Measurements from ENCODE around the gene CNP.
"Not testable (repeated sequence)": the region's sequence is repeated elsewhere in the genome, so short reads cannot be mapped to it uniquely, and the experiment has no call there.

Gene CNP

DNA sequence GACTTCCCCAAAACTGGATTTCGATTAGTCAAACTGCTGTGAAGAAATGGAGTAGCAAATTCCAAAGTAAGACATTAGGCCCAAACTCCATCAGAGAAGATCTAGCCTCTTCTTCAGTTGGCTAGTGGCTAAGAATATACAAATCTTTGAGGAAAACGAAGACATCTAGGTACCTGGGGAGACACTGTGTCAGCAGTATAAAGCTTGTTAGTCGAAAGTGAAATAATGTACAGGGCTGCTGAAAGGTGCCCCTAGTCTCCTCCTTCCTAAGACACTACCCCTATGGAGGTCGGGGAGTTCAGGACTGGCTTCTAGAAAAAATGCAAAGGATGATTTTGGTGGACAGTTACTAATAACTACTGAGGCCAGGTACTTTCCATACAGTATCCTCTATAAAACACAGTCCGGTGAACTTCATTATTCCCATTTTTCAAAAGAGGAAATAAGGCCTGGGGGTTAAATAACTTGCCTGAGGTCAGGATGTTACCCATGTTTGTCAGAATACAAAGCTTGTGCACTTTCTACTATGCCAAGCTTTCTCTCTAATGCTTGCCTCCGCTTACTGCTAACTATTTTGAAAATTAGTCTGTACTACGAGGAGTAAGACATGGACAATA is 35.7 kb downstream of the CNP start:
- Histone ChIP-seq H3K27ac (ENCODE audit: insufficient read depth, low read depth, low read length, poor library complexity, severe bottlenecking) (no peak overlapping the region), H3K4me3 (ENCODE audit: insufficient read depth, low read depth, low read length) (no peak overlapping the region), H3K4me1 (ENCODE audit: control insufficient read depth, insufficient read depth, low read length) (no peaks in the 10 kb centered on the region), H3K27me3 (ENCODE audit: control insufficient read depth, insufficient read depth, low read length, poor library complexity, severe bottlenecking) (no peaks in the 10 kb centered on the region), H3K36me3 (ENCODE audit: control insufficient read depth, insufficient read depth, low read length) (peaks cover 22% of the 10 kb centered on the region), H3K9me3 (ENCODE audit: control insufficient read depth, low read length) (no peaks in the 10 kb centered on the region)
- 98% methylated on average over 6 of the region's 7 CpGs for WGBS, 2 experiments

GRCh38 chr17:42002792-42003301 is 36.3 kb downstream of the CNP start:
- peaks cover 18% of the 10 kb centered on the region for H3K36me3 ChIP-seq (ENCODE audit: control insufficient read depth, insufficient read depth, low read length)
- H3K27ac ChIP-seq (ENCODE audit: insufficient read depth, low read depth, low read length, poor library complexity, severe bottlenecking), result no peak overlapping the region
- no peaks in the 10 kb centered on the region for H3K4me1 ChIP-seq (ENCODE audit: control insufficient read depth, insufficient read depth, low read length)
- WGBS, 2 experiments, result 92 to 95% methylated on average over 3 of the region's 3 CpGs
- H3K4me3 ChIP-seq (ENCODE audit: insufficient read depth, low read depth, low read length), result no peak overlapping the region
- no peaks in the 10 kb centered on the region for H3K27me3 ChIP-seq (ENCODE audit: control insufficient read depth, insufficient read depth, low read length, poor library complexity, severe bottlenecking)
- H3K9me3 ChIP-seq (ENCODE audit: control insufficient read depth, low read length), result no peaks in the 10 kb centered on the region

DNA sequence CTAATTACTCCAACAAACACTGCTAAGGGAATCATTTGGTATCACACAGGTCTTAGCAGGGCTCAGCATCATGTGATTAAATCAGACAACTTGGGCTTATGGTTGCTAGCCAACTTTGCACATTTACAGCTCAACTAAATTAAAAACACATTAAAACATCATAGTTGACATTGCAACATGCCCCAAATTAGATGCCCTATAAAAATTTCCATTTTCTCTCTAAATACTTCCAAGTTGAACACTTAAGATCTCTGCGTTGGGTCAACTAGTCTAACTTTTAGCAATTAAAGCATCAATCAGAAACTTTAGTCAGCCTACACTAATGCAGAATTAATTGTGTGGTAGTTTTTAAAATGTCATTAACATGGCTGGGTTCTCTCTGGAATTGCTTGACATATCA is 38.6 kb downstream of the CNP start:
- WGBS, 2 experiments, result 100% methylated on average over 1 of the region's 1 CpG
- no peak overlapping the region for H3K4me3 ChIP-seq (ENCODE audit: insufficient read depth, low read depth, low read length)
- H3K9me3 ChIP-seq (ENCODE audit: control insufficient read depth, low read length), result no peaks in the 10 kb centered on the region
- H3K36me3 ChIP-seq (ENCODE audit: control insufficient read depth, insufficient read depth, low read length), result peaks cover 9% of the 10 kb centered on the region
- H3K27me3 ChIP-seq (ENCODE audit: control insufficient read depth, insufficient read depth, low read length, poor library complexity, severe bottlenecking), result no peaks in the 10 kb centered on the region
- H3K4me1 ChIP-seq (ENCODE audit: control insufficient read depth, insufficient read depth, low read length), result no peaks in the 10 kb centered on the region
- H3K27ac ChIP-seq (ENCODE audit: insufficient read depth, low read depth, low read length, poor library complexity, severe bottlenecking), result no peak overlapping the region

GRCh38 chr17:42009170-42009569 is 42.6 kb downstream of the CNP start:
- 85 to 90% methylated on average over 3 to 4 of the region's 4 CpGs for WGBS, 2 experiments
- H3K4me1 ChIP-seq (ENCODE audit: control insufficient read depth, insufficient read depth, low read length), result no peaks in the 10 kb centered on the region
- H3K36me3 ChIP-seq (ENCODE audit: control insufficient read depth, insufficient read depth, low read length), result no peaks in the 10 kb centered on the region
- H3K27me3 ChIP-seq (ENCODE audit: control insufficient read depth, insufficient read depth, low read length, poor library complexity, severe bottlenecking), result no peaks in the 10 kb centered on the region
- no peak overlapping the region for H3K27ac ChIP-seq (ENCODE audit: insufficient read depth, low read depth, low read length, poor library complexity, severe bottlenecking)
- H3K9me3 ChIP-seq (ENCODE audit: control insufficient read depth, low read length), result no peaks in the 10 kb centered on the region
- H3K4me3 ChIP-seq (ENCODE audit: insufficient read depth, low read depth, low read length), result no peak overlapping the region

DNA sequence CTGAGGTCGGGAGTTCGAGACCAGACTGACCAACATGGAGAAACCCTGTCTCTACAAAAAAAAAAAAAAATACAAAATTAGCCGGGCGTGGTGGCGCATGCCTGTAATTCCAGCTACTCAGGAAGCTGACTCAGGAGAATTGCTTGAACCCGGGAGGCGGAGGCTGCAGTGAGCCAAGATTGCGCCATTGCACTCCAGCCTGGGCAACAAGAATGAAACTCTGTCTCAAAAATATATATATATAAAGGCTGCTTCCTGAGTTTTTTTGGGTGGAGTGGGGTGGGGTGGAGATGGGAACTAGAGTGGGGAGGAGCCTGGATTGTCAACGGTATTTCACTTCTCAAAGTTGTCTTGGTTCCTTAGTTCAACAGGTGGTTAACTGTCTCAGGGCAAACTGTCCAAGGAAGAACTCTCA is 43.7 kb downstream of the CNP start:
- not testable (repeated sequence) for H3K27ac ChIP-seq (ENCODE audit: insufficient read depth, low read depth, low read length, poor library complexity, severe bottlenecking); H3K4me1 ChIP-seq (ENCODE audit: control insufficient read depth, insufficient read depth, low read length); H3K9me3 ChIP-seq (ENCODE audit: control insufficient read depth, low read length); H3K36me3 ChIP-seq (ENCODE audit: control insufficient read depth, insufficient read depth, low read length); H3K4me3 ChIP-seq (ENCODE audit: insufficient read depth, low read depth, low read length); H3K27me3 ChIP-seq (ENCODE audit: control insufficient read depth, insufficient read depth, low read length, poor library complexity, severe bottlenecking)
- 92 to 93% methylated on average over 9 of the region's 9 CpGs for WGBS, 2 experiments

GRCh38 chr17:42010898-42011516 is 44.4 kb downstream of the CNP start:
- 94 to 96% methylated on average over 3 of the region's 3 CpGs for WGBS, 2 experiments
- Histone ChIP-seq H3K9me3 (ENCODE audit: control insufficient read depth, low read length) (no peaks in the 10 kb centered on the region), H3K36me3 (ENCODE audit: control insufficient read depth, insufficient read depth, low read length) (no peaks in the 10 kb centered on the region), H3K27ac (ENCODE audit: insufficient read depth, low read depth, low read length, poor library complexity, severe bottlenecking) (no peak overlapping the region), H3K4me1 (ENCODE audit: control insufficient read depth, insufficient read depth, low read length) (peaks cover 4% of the 10 kb centered on the region), H3K4me3 (ENCODE audit: insufficient read depth, low read depth, low read length) (no peak overlapping the region), H3K27me3 (ENCODE audit: control insufficient read depth, insufficient read depth, low read length, poor library complexity, severe bottlenecking) (no peaks in the 10 kb centered on the region)

- WGBS, 2 experiments, result 51 to 59% methylated on average over 4 of the region's 4 CpGs
Observed at GRCh38 chr17:42012363-42012762, 45.8 kb downstream of the CNP start.

DNA sequence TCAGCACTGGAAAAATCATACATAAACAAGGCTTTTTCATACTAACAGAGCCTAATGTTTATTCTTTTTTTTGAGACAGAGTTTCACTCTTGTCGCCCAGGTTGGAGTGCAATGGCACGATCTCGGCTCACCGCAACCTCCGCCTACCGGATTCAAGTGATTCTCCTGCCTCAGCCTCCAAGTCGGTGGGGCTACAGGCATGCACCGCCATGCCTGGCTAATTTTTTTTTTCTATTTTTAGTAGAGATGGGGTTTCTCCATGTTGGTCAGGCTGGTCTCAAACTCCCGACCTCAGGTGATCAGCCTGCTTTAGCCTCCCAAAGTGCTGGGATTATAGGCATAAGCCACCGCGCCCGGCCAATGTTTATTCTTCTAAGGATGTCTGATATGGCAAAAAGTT is 47.1 kb downstream of the CNP start:
- WGBS, 2 experiments, result 94 to 98% methylated on average over 12 of the region's 12 CpGs
- H3K27me3 ChIP-seq (ENCODE audit: control insufficient read depth, insufficient read depth, low read length, poor library complexity, severe bottlenecking); H3K27ac ChIP-seq (ENCODE audit: insufficient read depth, low read depth, low read length, poor library complexity, severe bottlenecking); H3K4me1 ChIP-seq (ENCODE audit: control insufficient read depth, insufficient read depth, low read length); H3K4me3 ChIP-seq (ENCODE audit: insufficient read depth, low read depth, low read length); H3K9me3 ChIP-seq (ENCODE audit: control insufficient read depth, low read length); H3K36me3 ChIP-seq (ENCODE audit: control insufficient read depth, insufficient read depth, low read length): not testable (repeated sequence)

More at GRCh38 chr17:42012363-42012762, 45.8 kb downstream of the CNP start:
- H3K4me1 ChIP-seq (ENCODE audit: control insufficient read depth, insufficient read depth, low read length); H3K27me3 ChIP-seq (ENCODE audit: control insufficient read depth, insufficient read depth, low read length, poor library complexity, severe bottlenecking); H3K4me3 ChIP-seq (ENCODE audit: insufficient read depth, low read depth, low read length); H3K27ac ChIP-seq (ENCODE audit: insufficient read depth, low read depth, low read length, poor library complexity, severe bottlenecking); H3K9me3 ChIP-seq (ENCODE audit: control insufficient read depth, low read length); H3K36me3 ChIP-seq (ENCODE audit: control insufficient read depth, insufficient read depth, low read length): not testable (repeated sequence)

GRCh38 chr17:42016411-42016831 is 49.8 kb downstream of the CNP start:
- Histone ChIP-seq H3K9me3 (ENCODE audit: control insufficient read depth, low read length) (no peaks in the 10 kb centered on the region), H3K27me3 (ENCODE audit: control insufficient read depth, insufficient read depth, low read length, poor library complexity, severe bottlenecking) (no peaks in the 10 kb centered on the region), H3K27ac (ENCODE audit: insufficient read depth, low read depth, low read length, poor library complexity, severe bottlenecking) (peak overlapping the region; percentile 90)

DNA sequence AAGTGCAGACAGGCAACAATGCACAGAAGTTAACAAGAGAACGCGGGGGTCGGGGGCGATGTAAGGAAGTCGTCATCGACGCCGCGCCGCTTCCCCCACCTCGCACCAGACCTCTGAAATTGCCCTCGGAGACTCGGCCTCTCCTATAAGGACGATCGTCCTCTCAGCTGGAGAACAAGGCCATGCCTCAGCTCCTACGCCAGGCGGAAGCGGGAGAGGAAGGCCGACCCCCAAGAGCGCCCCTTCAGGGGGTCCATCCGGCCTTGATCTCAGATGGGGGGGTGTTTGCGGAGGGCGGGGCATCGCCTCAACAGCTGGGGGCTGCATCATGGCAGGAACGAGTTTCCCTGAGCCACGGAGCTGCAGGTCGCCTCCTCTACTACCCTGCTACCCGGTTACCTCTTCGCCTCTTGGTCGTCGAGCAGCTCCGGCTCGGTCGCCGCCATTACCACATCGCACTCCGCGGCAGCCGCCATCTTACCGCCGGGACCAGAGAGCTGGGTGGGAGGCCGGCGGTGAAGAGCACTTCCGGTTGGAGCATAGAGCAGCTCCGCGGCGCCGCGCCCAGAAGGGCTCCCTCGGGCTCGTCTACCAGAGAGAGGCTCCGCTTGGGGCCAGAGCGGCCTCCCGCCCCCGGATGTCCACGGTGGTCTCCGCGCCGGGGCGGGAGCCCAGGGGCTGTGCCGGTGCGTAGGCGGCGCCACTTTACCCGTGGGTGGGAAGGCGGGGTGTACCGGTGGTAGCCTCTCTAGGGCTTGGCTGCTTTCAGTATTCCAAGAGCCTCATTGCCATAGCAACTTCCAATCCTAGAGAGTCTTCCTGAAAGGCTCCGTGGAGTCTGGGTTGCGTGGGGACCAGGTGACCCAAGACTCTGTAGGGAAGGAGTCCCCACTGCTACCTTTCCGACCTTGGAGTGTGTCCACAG is 50.6 kb downstream of the CNP start, which contains the start of gene DNAJC7:
TSS of gene DNAJC7 (minus strand) at position 499 of the 925 bp plus-strand sequence. CDS start at position 476, 23 bp downstream.
- Histone ChIP-seq H3K4me1 (ENCODE audit: control insufficient read depth, insufficient read depth, low read length) (peaks cover 17% of the 10 kb centered on the region), H3K27me3 (ENCODE audit: control insufficient read depth, insufficient read depth, low read length, poor library complexity, severe bottlenecking) (no peaks in the 10 kb centered on the region), H3K9me3 (ENCODE audit: control insufficient read depth, low read length) (no peaks in the 10 kb centered on the region), H3K4me3 (ENCODE audit: insufficient read depth, low read depth, low read length) (peak within 1 kb of the TSS; percentile 100), H3K36me3 (ENCODE audit: control insufficient read depth, insufficient read depth, low read length) (no peaks in the 10 kb centered on the region), H3K27ac (ENCODE audit: insufficient read depth, low read depth, low read length, poor library complexity, severe bottlenecking) (peak within 1 kb of the TSS; percentile 90)
- 0% methylated on average over 70 of the region's 70 CpGs for WGBS, 2 experiments

More at GRCh38 chr17:42016411-42016831, 49.8 kb downstream of the CNP start:
- H3K36me3 ChIP-seq (ENCODE audit: control insufficient read depth, insufficient read depth, low read length), result no peaks in the 10 kb centered on the region
- peaks cover 16% of the 10 kb centered on the region for H3K4me1 ChIP-seq (ENCODE audit: control insufficient read depth, insufficient read depth, low read length)
- H3K4me3 ChIP-seq (ENCODE audit: insufficient read depth, low read depth, low read length), result peak overlapping the region; percentile 100
- 16% methylated on average over 12 of the region's 12 CpGs for WGBS, 2 experiments
